ENCODE measurements around the gene NET1. TPM values are rescaled to one million over a fixed set of nuclear protein-coding genes. Genes with fewer than 3 reads are reported as not detected.

NET1 gene
- total and polyA plus RNA-seq, 2 donors (not counting 3 experiments of a cell fraction or from before 2014, with no cell fraction given), result 14.4 to 46.3 TPM

DNA sequence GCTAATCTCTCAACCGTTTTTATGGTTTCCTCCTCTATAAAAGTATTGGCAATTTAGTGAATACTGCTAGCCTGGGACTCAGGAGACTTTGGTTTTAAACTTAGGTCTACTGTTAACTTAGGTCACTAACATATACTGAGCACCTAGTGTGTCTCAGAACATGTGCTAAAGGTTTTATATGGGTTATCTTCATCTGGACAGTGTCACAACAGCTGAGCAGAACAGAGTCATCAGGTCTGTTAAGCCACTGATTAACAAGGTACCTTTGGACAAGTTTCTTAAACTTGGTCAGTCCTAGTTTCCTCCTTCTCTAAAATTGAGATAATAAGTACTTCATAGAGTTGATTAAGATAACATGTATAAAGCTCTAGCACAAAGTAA is 30.6 kb downstream of the NET1 start:
- FAIRE-seq (no peak), DNase-seq (ENCODE audit: low read depth, low spot score) (no peak)
- Histone ChIP-seq H2AFZ (ENCODE audit: low read depth, low read length) (no peak overlapping the region), H3K27me3 (ENCODE audit: control insufficient read depth in 2 of 2, insufficient read depth in 2 of 2, low read length in 2 of 2) (no peaks in the 10 kb centered on the region), H3K4me2 (ENCODE audit: insufficient read depth, low read length) (no peak overlapping the region), H3K4me3 (replicated peaks in 1 of 3; ENCODE audit: insufficient read depth in 1 of 3, low read depth in 1 of 3, low read length in 3 of 3) (no peak overlapping the region), H3K9me1 (replicated peaks; ENCODE audit: control insufficient read depth, extremely low read depth, insufficient read depth, low read length) (no peaks in the 10 kb centered on the region), H3K9me3 (replicated peaks; ENCODE audit: control insufficient read depth, insufficient read depth, low read length) (no peaks in the 10 kb centered on the region), H3K36me3 (ENCODE audit: control insufficient read depth in 2 of 2, extremely low read depth in 1 of 2, insufficient read depth in 2 of 2, low read length in 2 of 2) (peaks cover 0 to 5% of the 10 kb centered on the region in 2 experiments), H3K9ac (replicated peaks; ENCODE audit: extremely low read depth, insufficient read depth, low read length) (no peak overlapping the region), H3K79me2 (ENCODE audit: control insufficient read depth, insufficient read depth, low read length) (peaks cover 26% of the 10 kb centered on the region), H3K4me1 (ENCODE audit: control insufficient read depth, extremely low read depth, insufficient read depth, low read length) (peaks cover 4% of the 10 kb centered on the region), H3K27ac (ENCODE audit: insufficient read depth, low read depth, low read length) (no peak overlapping the region), H4K20me1 (replicated peaks; ENCODE audit: control insufficient read depth, extremely low read depth, insufficient read depth, low read length) (no peaks in the 10 kb centered on the region)
- dilution Hi-C loops (cut with MboI; ENCODE audit: extremely low pct_ligation_motif_present, low sequenced_read_pairs), result no loop called here
- intact Hi-C loops (cut with micrococcal nuclease), result loop anchor here (1.0 to 10.0 kb wide), 2 partner anchors 152 to 180 kb away; no protein-coding TSS in a partner anchor
- ChIA-PET CTCF (interaction anchor here (0.7 to 10.4 kb wide), 20 partner anchors 9 to 628 kb away, joined by 3 to 309 read pairs (median 4); partner anchors contain the start of gene CALML5), POLR2A (no interaction called here)
- no peak for TF ChIP-seq POLR2AphosphoS5 (IDR thresholded peaks at IDR 0.05; ENCODE audit: insufficient read depth, low read depth, low read length)
- TF ChIP-seq, protein P1, sequence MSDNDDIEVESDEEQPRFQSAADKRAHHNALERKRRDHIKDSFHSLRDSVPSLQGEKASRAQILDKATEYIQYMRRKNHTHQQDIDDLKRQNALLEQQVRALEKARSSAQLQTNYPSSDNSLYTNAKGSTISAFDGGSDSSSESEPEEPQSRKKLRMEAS (IDR thresholded peaks at IDR 0.05; ENCODE audit: insufficient read depth, insufficient read length), result no peak
- no peak for TF ChIP-seq MYC (IDR thresholded peaks at IDR 0.05; ENCODE audit: low read depth, low read length)
- TF ChIP-seq CTCF (IDR thresholded peaks at IDR 0.05; ENCODE audit: extremely low read depth in 1 of 2, insufficient read depth in 1 of 2, low read depth in 1 of 2, low read length in 2 of 2), result no peak
- TF ChIP-seq EZH2 (IDR thresholded peaks at IDR 0.05; ENCODE audit: borderline replicate concordance, low read depth, low read length, severe bottlenecking), result no peak
- TF ChIP-seq GATA2 (IDR thresholded peaks at IDR 0.05; ENCODE audit: insufficient read depth, insufficient read length, low read depth, low read length), result no peak
- TF ChIP-seq JUN (IDR thresholded peaks at IDR 0.05; ENCODE audit: borderline replicate concordance, insufficient read depth, insufficient read length, low read depth), result no peak
- TF ChIP-seq POLR2A (IDR thresholded peaks at IDR 0.05; ENCODE audit: low read depth, low read length), result no peak
- TF ChIP-seq FOS (IDR thresholded peaks at IDR 0.05; ENCODE audit: borderline replicate concordance, insufficient read depth, low read length), result no peak
- BruUV-seq (replicated peaks), result no TSS peak
